C4-2B (cell line): Measurements from ENCODE around the gene IFNA16.
"Not testable (repeated sequence)": the region's sequence is repeated elsewhere in the genome, so short reads cannot be mapped to it uniquely, and the experiment has no call there.

Experiments used
- H3K27ac ChIP-seq: fragments of 450-650 bp; 2 replicates; pipeline ENCODE4 v1.5.1; 2017
- ZFX ChIP-seq: fragments of 450-650 bp; IDR thresholded peaks from 2 replicates; pipeline ENCODE4 v1.6.1; 2017
- TF ChIP-seq, protein P1 (sequence below): fragments of 450-650 bp; conservative IDR thresholded peaks from 2 replicates; pipeline ENCODE4 v1.5.1; 2017; ENCODE audit warnings: mild to moderate bottlenecking

Gene IFNA16

GRCh38 chr9:21172156-21172555, 45.0 kb downstream of the IFNA16 start:
- TF ChIP-seq, protein P1, sequence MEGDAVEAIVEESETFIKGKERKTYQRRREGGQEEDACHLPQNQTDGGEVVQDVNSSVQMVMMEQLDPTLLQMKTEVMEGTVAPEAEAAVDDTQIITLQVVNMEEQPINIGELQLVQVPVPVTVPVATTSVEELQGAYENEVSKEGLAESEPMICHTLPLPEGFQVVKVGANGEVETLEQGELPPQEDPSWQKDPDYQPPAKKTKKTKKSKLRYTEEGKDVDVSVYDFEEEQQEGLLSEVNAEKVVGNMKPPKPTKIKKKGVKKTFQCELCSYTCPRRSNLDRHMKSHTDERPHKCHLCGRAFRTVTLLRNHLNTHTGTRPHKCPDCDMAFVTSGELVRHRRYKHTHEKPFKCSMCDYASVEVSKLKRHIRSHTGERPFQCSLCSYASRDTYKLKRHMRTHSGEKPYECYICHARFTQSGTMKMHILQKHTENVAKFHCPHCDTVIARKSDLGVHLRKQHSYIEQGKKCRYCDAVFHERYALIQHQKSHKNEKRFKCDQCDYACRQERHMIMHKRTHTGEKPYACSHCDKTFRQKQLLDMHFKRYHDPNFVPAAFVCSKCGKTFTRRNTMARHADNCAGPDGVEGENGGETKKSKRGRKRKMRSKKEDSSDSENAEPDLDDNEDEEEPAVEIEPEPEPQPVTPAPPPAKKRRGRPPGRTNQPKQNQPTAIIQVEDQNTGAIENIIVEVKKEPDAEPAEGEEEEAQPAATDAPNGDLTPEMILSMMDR, result no peak
- TF ChIP-seq ZFX, result no peak
- no peak overlapping the region for H3K27ac ChIP-seq

DNA sequence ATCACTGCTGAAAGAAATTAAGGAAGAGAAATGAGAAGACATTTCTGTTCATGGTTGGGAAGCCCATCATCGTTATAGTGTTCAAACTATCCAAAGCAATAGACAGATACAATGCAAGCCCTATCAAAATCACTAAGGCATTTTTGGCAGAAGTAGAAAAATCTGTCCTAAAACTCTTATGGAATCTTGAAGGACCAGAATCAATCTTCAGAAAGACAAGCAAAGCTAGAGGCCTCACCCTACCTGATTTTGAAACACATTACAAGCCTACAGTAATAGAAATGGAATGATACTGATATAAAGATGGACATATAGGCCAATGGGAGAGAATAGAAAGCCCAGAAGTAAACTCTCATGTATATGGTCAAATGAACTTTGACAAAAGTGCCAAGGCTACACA, 45.8 kb downstream of the IFNA16 start:
- no peak overlapping the region for H3K27ac ChIP-seq
- no peak for TF ChIP-seq ZFX
- TF ChIP-seq, protein P1, result no peak

DNA sequence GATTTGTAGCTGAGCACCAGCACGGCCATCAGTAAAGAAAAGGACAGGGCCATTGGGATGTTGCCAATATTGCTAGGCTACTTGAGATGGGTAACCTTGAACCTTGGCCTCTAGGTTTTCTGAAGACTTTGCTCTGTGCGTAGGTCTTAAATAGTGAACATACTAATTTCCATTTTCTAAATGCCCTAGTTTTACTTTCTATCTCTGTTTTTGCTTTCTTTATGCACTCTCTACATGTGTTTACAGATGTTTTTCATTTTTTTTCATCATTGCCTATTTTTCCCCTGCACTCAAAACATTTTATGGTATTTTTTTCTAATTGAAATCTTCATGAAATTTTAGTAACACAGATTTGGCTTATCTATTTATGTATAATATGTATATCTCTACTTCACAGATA, 50.6 kb downstream of the IFNA16 start, which contains the start of gene IFNA21:
Gene IFNA21, minus strand, starts transcription at position 101 of the 400 bp plus-strand sequence. Its CDS starts 48 bp downstream, at position 53.
- not testable (repeated sequence) for H3K27ac ChIP-seq
